Hindlimb muscle (tissue), 1 donor: ENCODE results near the gene CLIC6. TPM values are rescaled to one million over a fixed set of nuclear protein-coding genes. Genes with fewer than 3 reads are reported as not detected.

ENCODE experiments used
- DNase-seq: peaks from one replicate; pipeline ENCODE4 v3.0.0-alpha.2; 2013
- polyA plus RNA-seq: library from polyadenylated mRNA; unstranded; fragments of 120-200 nt; gene quantifications from one replicate; pipeline ENCODE4 v1.2.1, GENCODE V29; 2013; ENCODE audit not compliant: insufficient read length

The CLIC6 gene
- polyA plus RNA-seq, 1 donor: not detected

DNA sequence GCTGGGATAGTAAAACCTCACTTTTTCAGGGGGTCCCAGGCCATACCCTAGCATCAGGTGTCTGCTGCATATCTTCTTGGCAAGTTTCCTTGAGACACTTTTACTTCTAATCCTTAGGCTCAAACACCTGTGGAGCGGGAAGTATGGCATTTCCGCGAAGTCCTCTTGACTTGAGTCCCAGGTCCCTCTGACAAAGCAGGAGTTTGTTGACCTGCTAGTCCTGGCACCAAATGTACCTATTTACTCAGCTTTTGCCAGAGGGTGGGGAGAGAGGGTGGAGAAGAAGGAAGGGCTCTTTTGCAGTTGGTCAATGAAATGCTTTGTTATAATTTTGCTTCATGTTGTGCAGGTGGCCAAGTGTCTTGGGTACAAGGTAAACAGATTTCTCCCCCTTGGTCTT, 59.7 kb downstream of the CLIC6 start:
- DNase-seq: no peak

DNA sequence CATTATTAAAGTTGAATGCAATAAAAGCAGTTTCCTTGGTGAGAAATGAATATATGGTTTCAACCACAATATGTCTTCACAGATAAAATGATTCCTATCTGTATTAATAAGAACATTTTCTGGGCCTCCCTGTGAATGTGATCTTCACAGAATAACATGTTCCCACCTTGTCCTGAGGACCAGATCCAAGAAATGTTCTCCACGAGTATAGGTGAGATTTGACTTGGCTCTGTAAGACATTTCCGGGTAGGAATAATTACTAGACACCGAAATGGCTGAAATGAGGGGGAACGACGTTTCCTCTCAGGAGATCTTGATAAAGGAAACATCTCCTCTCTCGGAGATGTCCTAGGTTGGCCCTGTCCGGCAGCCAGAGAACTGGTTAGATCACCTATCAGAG, 61.4 kb downstream of the CLIC6 start:
- no peak for DNase-seq

DNA sequence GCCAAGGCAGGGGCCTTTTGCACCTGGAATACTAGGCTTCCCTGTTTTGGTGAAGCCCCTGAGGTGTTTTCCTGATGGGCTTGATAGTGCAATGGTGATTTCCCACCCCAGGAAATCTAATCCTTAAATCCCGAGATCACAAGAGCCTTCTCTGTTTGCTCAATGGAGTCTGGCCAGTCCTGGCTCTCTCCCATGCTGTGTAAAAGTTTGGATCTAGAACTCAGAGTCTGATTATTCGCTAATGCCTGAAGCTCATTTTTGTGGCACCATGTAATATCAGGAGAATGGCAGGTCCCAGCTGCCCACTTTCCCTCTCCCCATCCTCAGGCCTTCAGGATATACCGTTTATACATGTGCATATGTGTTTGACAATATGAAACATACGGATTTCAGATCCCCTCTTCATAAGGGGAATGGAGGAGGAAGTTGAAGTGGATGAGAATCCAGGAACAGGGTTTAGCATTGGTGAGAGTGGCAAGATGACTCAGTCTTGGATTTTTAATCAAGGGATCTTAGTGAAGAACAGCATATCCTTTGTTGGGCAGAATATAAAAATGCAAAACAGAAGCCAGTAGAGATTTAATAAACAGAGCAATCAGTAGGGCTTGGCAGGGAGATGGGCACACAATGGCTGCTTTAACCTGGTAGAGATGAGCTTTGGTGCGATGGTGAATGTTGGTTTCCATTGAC, 62.1 kb downstream of the CLIC6 start:
- DNase-seq: no peak

DNA sequence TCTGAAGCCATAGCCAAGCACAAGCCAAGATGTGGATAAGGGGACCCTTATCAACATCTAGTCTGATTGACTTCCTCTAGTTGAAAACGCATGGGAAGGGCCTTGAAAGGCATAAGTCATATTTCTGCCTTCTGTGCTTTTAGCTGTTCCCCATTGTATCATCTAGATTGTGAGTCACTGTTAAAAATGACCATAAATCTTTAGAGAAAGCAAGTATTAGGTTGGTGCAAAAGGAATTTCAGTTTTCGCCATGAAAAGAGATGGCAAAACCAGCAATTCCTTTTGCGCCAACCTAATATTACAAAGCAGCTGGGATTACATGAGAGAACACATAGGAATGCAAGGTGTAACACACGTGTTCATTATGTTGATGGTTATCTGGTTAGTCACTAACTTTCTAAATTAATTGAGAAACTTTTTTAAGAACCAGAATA, 63.6 kb downstream of the CLIC6 start:
- no peak for DNase-seq

DNA sequence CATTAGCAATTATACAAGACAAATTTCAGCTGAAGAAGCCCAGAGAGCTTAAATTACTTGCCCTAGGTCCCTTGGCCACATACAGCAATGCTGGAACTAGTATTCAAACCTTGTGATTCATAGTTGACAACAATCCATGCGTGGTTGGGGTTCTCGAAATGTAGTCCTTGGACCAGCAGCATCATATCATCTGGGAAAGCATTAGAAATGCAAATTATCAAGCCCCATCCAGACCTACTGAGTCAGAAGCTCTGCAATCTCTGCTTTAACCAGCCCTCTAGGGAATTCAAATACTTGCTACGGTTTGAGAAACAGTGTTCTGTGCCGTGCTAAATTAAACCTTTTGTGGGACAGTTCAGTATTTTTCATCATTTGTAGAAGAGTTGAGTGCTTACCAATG, 65.1 kb downstream of the CLIC6 start:
- no peak for DNase-seq

DNA sequence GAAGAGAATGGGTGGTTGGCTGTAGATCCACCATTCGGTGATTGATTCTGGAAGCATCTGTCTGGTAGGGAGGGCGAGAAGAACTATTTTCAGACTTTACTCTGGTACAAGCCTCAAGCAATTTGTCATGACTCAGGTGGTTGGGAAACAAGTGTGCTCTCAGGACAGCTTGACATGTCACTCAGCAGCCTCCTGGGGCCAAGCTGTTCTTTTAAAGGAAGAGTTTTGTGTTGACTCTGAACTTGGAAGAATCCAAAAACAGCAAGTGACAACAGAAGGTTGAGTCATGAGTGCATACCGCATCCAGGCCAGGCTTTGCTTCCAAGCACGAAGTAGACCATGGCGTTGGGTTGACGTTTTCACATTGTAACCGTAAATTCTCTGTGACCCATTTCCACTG, 65.9 kb downstream of the CLIC6 start:
- no peak for DNase-seq

DNA sequence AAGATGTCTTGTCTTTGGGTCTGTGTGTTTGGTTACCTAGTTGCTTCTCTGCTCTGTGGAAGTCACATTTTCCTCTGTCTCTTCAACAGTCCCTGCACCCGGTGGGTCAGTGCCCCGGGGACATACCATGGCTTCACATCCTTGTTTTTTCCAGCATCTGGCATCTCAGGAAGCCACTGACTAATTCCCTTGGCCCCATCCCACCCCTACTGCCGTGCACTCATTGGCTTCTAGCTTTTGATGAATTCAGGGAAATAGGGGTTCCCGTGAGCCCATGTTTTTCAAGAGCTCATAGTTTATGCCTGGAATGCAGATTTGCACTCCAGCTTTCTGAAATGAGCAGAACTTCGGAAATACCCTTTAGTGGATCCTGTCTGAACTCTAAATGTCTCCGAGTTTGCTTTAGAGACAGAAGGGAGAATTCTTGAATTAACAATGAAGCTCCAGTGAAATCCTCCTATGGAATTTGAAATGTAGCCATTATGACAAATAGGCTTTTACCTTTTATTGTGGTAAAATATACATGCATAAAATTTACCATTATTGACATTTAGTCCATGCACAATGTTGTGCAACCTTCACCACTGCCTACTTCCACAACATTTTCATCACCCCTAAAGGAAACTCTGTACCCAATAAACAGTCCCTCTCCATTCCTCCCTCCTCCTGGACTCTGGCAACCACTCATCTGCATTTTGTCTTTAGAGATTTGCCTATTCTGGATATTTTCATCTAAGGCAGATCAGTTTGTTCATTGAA, 67.5 kb downstream of the CLIC6 start:
- DNase-seq: no peak

DNA sequence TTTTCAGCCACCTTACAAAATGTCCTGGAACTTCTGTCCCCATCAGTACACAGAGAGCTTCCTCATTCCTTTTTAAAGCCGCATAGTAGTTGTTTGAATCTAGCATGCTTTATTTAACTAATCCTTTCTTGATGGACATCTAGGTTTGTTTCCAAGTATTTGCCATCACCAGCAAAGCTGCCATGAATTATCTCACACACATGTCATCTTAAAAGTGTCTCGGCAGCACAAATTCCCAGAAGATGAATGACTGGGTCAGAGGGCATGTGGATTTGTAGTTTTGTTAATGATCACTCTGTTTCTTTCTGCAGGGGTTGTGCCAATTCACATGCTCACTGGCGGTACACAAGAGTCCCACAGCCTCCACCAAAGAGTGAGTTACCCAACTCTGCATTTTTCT, 68.3 kb downstream of the CLIC6 start:
- no peak for DNase-seq

DNA sequence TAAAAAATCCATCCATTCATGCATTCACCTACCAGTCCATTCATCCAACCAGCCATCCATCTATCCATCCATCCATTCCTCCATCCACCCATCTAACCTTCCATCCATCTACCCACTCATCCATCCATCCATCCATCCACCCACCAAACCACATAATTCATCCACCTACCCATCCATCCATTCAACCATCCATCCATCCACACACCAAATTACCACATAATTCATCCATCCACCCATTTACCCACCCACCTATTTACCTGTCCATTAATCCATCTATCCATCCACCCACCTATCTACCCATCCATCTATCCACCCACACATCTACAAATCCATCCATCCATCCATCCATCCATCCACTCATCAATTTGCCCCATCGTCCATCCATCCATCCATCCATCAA, 71.4 kb downstream of the CLIC6 start:
- DNase-seq: no peak

DNA sequence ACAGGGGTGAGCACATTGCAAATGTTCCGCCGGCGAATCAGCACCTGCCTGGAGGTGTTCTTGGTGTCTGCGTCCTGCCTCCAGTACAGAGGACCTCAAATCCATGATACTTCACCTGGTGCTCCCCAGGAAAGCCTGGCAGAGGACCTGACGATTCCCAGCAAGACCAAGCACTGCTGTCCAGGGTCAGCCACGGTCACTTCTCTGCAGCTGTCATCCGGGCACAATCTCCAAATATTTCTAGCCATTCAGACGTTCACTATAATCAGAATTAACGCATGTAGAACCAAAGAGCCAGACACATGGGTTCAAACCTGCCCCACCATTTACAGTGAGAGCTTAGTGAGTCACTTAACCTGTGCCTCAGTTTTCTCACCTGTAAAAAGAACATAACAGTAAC, 74.5 kb downstream of the CLIC6 start:
- no peak for DNase-seq

DNA sequence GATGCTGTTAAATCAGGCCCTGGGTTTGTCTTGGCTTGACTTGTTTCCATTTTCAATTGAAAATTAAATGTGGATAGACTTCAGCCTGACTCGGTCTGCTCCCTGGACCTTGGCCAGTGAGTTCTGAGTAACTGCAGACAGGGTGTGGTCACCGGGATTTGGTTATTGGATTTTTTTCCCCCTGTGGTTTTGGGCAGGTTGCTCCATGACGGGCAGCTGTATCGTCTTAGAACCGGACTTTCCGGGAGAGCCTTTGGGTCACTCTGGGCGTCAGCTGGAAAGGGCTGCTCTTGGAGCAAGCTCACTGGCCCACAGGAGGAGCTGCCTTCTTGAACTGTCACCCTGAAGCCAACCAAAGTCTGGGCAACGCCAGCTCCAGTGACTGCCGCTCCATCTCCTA, 75.0 kb downstream of the CLIC6 start:
- peak; percentile 12 for DNase-seq

DNA sequence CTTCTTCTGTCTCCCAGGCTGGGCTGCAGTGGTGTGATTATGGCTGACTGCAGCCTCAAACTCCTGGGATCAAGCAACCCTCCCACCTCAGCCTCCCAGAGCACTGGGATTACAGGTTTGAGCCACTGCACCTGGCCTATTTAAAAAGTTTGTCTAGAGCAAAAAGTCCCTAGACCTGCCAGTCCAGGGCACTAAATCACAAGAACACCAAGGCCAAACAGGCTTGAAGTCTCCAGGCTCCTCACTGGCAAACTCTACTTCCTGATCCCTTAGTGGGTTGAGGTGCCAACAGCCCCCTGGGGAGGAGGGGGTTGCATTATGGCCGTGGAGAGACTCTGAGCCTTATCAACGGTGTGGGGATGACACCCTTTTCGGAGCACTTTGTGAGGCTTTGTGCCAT, 76.0 kb downstream of the CLIC6 start:
- no peak for DNase-seq

DNA sequence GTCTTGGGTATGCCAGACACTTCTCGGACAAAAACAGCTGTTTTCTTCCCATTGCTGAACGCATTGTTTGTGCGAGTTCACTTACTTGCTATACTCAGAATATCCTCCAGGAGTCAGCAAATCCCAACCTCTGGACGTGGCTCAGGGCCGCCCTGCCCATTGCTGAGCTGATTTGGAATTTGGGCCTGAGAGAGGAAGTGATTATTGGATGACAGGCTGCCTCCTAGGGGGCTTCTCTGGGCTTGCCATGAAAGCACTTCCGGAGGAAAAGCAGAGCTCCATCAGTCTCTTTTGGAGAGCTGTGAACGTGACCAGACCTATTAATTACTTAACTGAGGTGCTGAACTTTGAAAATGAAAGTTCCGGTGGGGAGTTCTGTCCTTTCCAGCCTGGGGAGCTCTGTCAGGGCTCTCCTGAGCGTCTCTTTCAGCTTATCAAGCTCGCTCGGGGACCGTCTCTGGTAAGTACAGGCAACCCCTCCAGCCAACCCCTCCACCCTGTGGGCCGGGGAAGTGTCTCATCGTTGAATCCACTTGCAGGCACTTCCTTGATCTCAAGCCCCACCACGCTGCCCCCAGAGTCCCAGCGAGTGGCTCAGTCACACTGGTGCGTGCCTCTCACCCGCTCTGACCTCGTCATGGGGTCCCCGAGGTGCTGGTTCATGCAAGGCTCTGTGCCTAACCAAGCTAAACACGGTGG, 76.9 kb downstream of the CLIC6 start:
- DNase-seq: peak; percentile 75

DNA sequence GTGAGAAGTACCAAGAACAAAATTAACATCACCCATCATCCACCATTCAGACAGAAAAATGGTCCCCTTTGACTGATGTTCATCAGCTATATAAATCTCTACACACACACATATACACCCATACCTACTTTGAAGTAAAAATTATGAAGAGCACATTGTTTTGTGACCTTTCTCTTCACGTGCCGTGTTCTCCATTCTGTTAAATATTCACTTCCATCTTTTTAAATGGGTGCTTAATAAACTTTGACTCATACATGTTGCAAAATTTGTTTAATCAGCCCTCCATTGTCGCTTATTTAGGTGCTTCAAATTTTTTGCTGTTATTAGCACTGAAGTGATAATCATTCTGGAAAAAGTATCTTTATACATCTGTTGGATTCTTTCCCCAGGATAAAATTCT, 80.1 kb downstream of the CLIC6 start:
- DNase-seq: no peak

DNA sequence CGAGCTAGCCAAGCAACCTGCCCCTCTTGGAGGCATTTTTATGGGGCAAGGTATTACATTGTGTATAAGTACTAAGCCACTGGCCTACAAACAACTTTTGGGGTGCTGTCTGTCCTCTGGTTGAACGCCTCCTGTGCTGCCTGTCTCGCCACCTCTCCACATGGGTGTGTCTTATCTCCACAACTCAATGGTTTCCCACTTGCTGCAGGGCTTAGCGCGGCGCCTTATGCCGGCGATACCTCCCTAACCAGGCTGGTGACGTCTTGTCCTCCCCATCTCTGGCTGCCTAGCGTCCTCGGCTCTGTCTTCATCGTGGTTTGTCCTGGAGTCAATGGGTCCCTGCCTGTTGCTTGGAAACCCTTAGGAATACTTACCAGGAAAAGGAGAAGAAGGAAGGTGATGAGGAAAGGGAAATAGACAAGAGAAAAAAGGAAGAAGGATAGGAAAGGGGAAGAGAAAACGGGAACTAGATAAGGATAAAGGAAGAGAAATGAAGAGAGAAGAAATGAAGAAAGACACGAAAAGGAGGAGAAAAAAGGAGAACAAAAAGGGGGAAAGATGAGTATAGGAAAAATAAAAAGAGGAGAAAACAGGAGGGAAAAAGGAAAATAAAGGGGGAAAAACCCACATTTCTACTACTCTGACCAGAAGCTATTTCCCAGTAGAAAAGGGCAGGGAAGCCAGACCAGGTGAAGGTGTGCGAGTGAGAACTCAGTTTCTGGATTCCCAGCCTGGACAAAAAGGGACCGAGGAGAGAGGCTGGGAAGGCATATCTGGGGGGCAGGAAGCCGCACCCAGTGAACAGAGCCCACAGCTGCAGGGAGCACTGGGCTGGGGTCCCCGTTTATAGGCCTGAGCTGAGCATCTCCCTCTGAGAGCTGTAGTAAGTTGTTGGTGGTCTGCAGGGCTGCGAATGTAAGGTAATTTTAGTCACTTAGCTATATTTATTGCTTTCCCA, 86.2 kb downstream of the CLIC6 start:
- no peak for DNase-seq

DNA sequence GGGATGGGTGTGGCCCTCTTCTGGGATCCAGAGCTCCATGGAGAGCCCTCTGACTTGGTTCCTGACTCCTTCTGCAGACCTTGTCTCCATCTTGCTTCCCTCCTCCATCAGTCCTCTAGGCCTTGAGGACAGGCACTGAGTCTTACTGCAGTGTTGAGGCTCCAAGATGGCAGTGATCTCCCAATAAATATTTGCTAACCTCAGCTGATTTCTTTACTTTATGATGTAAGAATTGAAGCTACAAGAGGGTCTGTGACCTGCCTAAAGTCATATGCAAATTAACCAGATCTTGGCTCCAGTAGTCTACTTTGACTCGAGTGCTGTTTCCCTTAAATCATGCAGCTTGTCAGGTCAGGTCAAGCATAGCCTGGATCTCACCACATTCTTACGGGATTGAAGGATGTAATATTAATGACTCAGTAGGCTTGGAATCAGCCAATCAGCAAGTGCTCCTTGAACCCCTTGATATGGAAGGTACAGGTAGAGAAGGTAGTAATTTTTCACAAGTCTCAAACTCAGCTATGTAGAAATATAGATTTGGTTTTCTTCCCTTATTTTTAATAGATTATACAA, 93.0 kb downstream of the CLIC6 start:
- DNase-seq: no peak

DNA sequence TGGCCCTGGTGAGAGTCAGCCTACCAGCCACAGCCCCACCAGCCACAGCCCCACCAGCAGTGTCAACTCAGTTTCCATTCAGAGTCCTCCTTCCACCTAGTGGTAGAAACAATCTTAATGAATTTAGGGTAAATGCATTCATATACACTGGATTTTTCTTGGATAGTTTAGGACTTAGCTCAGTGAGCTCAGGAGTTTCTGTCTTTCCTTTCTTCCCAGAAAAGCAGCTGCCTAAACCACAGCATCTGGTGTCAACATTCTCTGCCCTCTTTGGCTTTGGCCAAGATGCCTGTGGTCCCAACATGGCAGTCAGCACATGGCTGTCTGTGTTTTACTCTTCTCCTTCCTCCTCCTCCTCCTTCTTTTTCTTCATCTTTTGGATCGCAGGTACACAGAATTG, 94.0 kb downstream of the CLIC6 start:
- no peak for DNase-seq

DNA sequence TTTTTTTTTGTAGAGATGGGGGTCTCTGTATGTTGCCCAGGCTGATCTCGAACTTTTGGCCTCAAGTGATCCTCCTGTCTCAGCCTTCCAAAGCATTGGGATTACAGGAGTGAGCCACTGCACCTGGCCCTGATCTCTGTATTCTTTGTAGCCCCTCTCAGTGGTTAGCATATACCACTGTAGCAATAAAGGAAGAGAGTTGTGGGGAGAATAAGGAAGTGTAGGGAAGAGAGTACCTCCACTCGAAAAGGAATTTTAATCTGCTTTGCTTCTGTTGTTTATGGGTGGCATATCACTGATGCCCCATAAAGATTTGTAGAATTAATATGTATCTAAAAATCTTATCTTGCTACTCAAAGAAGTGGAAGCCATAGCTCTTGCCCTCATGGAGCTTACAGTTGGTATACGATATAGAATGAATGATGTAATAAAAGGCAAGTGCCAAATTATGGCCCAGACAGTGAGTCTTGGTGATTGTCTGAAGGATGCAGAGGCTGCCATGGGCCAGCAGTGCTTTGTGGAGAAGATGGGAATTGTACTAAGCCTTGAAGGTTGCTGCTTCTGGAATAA, 96.0 kb downstream of the CLIC6 start:
- DNase-seq: no peak

DNA sequence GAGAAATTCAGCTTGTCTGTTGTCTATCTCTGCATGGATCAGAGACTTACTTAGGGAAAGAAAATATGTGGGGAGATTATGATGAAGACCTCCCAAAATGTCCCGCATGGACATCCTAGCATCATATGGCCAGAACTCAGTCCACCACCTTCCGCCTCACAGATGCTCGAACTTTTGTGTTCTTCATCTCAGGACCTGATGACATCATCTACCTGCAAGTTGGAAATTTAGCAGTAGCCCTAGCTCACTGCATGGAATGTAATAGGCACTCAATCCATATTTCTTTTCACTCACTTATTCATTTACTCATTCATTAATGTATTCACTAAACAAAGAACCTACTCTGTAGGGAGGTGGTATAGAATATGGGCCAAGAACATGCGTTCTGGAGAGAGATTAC, 96.8 kb downstream of the CLIC6 start:
- DNase-seq: no peak

DNA sequence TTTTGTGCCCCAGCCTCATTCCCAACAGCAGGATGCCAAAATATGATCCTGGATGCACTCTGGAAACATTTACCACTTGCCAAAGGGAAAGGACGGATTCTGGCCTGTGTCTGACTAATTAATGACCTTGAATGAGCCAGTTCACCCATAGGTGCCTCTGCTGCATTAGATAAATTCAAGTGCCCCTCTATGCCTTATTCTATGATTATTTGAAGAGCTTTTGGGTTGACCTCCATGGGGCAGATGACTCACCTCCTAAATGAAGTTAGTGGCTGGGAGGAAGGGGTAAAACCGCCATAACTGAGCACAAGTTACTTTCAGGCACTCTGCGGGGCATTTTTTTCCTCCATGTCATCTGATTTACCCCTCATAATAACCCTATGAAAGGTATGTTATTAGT, 98.1 kb downstream of the CLIC6 start:
- no peak for DNase-seq
